Omental fat pad (tissue), 4 donors: ENCODE measurements around the gene GAN. TPM values are rescaled to one million over a fixed set of nuclear protein-coding genes. Genes with fewer than 3 reads are reported as not detected.

ENCODE experiments used
- ATAC-seq: fragments of 150-250 bp; one replicate; pipeline ENCODE4 v1.9.1; 2016; ENCODE audit warnings: mild to moderate bottlenecking, moderate library complexity; ENCODE audit not compliant: low FRiP score
- DNase-seq: peaks from one replicate; pipeline ENCODE4 v3.0.0-alpha.2; 2019; ENCODE audit warnings: low spot score
- total RNA-seq, 4 donors: library from RNA; depleted of rRNA; stranded (reverse); fragments of >200 nt; gene quantifications; one replicate each; pipeline ENCODE4 v1.1.0, GENCODE V29; 2016
- TF ChIP-seq, protein P1 (sequence below), 3 donors: fragments of 450-650 bp; IDR thresholded peaks; one replicate each; pipeline ENCODE4 v1.5.1; 2016 to 2017; ENCODE audit warnings: antibody characterized with exemption in 3 of 3, mild to moderate bottlenecking in 3 of 3, moderate library complexity in 2 of 3

GAN gene
- total RNA-seq, 4 donors from 2014 or later = 9.6 to 13.9 (median 10.9) TPM

DNA sequence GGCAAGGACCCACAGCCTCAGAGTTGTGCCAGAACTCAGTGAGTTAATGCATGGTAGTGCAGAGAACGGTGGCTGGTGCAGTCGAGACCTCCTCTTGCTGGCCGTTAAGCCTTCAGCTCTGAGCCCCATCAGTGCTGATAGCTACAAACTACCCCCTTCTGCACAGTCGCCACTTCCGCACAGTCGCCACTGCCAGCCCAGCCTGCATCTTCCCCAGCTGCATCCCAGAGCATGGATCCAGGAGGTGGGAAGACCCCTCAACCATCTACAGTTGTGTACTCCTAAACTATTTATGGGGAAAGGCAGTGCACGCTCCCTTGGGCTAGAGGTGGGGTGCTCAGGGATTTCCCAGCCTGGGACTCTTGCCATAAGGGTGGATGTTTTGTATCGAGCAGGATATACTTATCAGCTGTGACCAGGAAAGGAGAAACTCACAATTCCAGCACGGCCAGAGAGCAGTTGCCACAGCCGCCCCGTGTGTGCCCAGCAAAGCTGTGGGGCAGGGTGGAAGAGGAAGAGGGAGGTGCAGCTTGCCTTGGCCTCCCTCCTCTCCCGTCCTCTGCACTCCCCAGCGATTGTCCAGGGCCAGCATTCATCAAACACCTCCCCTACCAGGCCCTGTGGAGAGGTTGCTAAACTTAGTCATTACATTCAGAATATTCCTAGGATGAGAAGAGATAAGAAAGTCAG is 80.3 kb downstream of the GAN start:
- TF ChIP-seq, protein P1, sequence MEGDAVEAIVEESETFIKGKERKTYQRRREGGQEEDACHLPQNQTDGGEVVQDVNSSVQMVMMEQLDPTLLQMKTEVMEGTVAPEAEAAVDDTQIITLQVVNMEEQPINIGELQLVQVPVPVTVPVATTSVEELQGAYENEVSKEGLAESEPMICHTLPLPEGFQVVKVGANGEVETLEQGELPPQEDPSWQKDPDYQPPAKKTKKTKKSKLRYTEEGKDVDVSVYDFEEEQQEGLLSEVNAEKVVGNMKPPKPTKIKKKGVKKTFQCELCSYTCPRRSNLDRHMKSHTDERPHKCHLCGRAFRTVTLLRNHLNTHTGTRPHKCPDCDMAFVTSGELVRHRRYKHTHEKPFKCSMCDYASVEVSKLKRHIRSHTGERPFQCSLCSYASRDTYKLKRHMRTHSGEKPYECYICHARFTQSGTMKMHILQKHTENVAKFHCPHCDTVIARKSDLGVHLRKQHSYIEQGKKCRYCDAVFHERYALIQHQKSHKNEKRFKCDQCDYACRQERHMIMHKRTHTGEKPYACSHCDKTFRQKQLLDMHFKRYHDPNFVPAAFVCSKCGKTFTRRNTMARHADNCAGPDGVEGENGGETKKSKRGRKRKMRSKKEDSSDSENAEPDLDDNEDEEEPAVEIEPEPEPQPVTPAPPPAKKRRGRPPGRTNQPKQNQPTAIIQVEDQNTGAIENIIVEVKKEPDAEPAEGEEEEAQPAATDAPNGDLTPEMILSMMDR (IDR thresholded peaks at IDR 0.05) = no peak
- DNase-seq = no peak
- peak; percentile 45 for ATAC-seq

DNA sequence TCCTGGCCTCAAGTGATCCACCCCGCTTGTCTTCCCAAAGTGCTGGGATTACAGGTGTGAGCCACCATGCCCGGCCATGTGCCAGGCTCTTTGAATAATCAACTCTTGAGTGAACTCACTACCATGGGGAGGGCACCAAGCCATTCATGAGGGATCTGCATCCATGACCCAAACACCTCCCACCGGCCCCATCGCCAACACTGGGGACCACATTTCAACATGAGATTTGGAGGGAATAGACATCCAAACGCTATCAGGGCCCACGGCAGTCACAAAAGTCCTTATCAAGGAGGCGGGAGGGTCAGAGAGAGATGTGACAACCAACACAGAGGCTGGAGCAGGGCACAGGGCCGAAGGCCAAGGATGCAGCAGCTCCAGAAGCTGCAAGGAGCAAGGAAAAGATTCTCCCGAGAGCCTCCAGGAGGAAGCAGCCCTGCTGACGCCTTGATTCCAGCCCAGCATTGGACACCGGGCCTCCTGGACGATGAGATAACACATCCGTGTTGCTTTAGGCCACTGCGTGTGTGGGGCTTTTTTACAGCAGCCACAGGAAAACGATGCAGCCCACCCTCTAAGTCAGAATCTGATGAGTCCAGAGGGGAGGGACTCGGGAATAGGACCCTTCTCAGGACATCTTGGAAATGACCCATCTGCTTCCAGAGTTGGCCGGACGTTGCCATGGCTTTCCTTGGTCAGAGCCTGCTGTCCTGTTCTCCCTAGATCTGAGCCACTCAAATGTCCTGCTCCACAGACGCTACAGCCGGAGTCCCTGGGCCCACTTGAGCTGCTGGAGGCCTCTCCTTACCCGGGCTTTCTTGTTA is 82.5 kb downstream of the GAN start:
- TF ChIP-seq, protein P1 (IDR thresholded peaks at IDR 0.05) = no peak
- DNase-seq (no peak), ATAC-seq (no peak)

DNA sequence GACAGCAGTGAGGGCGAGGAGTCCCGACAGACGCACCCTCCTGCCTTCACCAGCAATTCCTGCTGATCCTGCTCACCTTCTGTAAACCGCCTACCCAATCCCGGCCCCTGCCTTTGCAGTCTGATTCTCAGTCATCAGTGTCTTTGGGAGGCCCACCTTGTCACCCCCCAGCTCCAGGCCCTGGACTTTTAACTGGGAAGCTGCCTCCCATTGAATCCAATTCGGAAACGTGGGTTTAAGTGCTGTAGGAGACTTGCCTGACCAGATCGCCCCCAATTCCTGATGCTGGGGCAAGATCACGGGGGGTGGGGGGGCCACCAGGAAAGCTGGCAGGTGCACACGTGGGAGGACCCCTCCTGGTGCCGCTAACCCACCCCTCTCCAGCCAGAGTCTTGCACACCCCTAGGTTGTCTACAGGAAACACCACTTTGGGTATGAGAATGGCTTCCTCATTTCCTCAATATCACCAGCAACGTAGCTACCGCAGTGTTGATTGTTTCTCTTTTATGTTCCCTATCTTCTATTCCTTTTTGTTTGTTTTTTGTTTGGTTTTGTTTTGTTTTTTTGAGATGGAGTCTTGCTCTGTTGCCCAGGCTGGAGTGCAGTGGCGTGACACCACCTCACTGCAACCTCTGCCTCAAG is 83.2 kb downstream of the GAN start:
- TF ChIP-seq, protein P1 (IDR thresholded peaks at IDR 0.05) = no peak
- DNase-seq = no peak
- no peak for ATAC-seq

DNA sequence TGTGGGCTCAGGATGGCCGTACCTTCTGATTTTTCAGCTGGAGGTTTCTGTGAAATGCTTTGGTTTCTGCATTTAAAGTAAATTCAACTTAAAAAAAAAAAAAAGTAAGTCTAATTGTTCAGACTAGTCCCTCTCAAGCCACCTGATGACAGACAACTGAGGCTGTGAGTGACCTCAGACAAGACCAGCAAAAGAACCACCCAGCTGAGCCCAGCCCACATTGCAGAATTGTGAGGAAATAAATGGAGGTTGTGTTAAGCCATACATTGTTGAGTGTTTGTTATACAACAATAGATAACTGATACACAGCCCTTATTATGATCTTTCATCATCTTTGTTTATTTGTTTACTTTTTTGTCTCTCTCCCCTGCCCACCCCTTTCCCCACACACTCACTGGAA is 85.1 kb downstream of the GAN start:
- TF ChIP-seq, protein P1 (IDR thresholded peaks at IDR 0.05) = no peak
- no peak for ATAC-seq
- no peak for DNase-seq

DNA sequence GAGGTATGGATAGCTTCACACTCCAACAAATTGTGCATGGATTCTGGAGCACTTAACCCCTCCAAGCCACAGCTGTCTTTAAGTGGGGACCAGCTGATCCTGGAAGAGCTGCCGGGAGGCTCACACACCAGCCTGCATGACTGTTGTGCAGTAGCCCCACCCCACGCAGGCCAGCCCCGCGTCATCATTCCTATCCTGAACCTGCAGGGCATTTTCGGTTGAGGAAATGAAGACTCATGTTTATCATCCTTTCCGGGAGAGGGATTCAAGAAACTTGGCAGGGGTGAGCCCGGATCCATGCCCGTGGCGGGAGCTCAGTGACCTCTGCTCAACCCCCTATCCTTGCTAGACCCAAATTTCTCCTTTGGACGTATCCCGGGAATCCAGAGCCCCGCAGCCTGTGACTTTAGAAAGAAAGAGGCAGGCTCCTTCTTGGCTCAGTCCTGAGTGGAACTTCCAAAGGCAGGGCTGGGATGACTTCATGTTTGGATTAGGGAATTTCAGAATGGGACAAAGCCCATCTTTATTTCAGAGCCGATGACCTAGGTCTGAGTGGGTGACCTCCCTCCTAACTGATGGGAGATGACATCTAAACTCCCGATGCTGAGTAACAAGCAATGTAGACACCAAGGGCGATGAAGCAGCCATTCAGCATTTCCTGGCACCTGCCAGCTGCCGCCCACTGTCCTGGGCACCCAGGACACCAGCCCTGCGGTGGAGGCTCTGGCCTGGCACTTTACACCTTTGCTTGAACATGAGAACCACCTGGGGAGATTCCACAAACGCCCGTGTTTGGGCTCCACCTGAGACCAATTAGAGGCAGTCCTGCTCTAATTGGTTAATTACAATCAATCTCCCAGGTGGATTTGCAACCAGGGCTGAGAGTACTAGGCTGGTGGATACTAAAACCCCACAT is 86.5 kb downstream of the GAN start:
- TF ChIP-seq, protein P1 (IDR thresholded peaks at IDR 0.05) = no peak
- DNase-seq (no peak), ATAC-seq (peak; percentile 42)

DNA sequence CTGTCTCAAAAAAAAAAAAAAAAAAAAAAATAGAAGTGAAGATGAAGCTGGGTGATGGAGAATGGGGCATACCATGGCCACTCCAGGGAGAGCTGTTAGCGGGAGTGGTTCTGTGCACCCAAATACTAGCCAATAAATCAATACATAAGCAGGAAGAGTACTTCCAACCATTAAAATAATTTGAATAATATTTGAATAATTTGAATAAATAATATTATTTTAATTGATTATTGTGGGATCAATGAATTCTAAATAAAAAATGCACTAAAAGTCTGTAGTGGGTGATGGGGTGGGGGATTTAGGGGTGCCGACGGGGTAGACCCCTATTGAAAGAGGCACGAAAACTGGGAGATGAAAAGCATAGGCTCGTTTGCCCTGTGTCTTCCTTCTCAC is 88.4 kb downstream of the GAN start:
- ATAC-seq (no peak), DNase-seq (no peak)
- TF ChIP-seq, protein P1 (IDR thresholded peaks at IDR 0.05) = no peak
